Activated CD4-positive, alpha-beta T cell treated with anti-CD3 and anti-CD28 coated beads, Interleukin-2, amount 10 ng/mL, durations not matched to agents 7 days and 5 days (primary cell): Measurements from ENCODE around the gene PCDHB14. TPM values are rescaled to one million over a fixed set of nuclear protein-coding genes. Genes with fewer than 3 reads are reported as not detected.
"Not testable (repeated sequence)": the region's sequence is repeated elsewhere in the genome, so short reads cannot be mapped to it uniquely, and the experiment has no call there.

Source experiments
- CTCF ChIA-PET: fragments of 350-600 bp; sonication (Branson Sonifier 250); formaldehyde crosslinking; loops from one replicate; lab custom pipeline; 2021; ENCODE audit warnings: antibody characterized with exemption; lab: Charles Lee
- POLR2A ChIA-PET: fragments of 350-600 bp; sonication (Branson Sonifier 250); formaldehyde crosslinking; loops from one replicate; lab custom pipeline; 2021; ENCODE audit warnings: antibody characterized with exemption; lab: Charles Lee
- DNase-seq: peaks from one replicate; pipeline ENCODE4 v3.0.0-alpha.2; 2020
- H3K27ac Mint-ChIP-seq: one replicate; pipeline ENCODE4 v1.8.0; 2021; ENCODE audit warnings: mild to moderate bottlenecking, moderate library complexity, mixed read lengths
- H3K27me3 Mint-ChIP-seq: one replicate; pipeline ENCODE4 v1.8.0; 2021; ENCODE audit warnings: mixed read lengths
- H3K36me3 Mint-ChIP-seq: one replicate; pipeline ENCODE4 v1.8.0; 2021; ENCODE audit warnings: low read depth, mixed read lengths
- H3K4me1 Mint-ChIP-seq: one replicate; pipeline ENCODE4 v1.8.0; 2021; ENCODE audit warnings: mixed read lengths
- H3K4me3 Mint-ChIP-seq: one replicate; pipeline ENCODE4 v1.8.0; 2021; ENCODE audit warnings: mild to moderate bottlenecking, moderate library complexity, mixed read lengths
- H3K9me3 Mint-ChIP-seq: one replicate; pipeline ENCODE4 v1.8.0; 2021; ENCODE audit warnings: mixed read lengths
- total RNA-seq, 2 experiments: library from RNA; stranded (reverse); gene quantifications; one replicate each; pipeline ENCODE4 v1.2.3, GENCODE V29; 2021

The PCDHB14 gene
- total RNA-seq: not detected

GRCh38 chr5:141223112-141223783, at the start of gene PCDHB14:
TSS of gene PCDHB14 (plus strand) at chr5:141223343. CDS start at chr5:141223506, 163 bp downstream.
- Mint-ChIP-seq H3K36me3 (no peaks in the 10 kb centered on the region), H3K27ac (no peak within 1 kb of the TSS), H3K9me3 (peaks cover 14% of the 10 kb centered on the region), H3K4me1 (no peaks in the 10 kb centered on the region), H3K27me3 (peaks cover 13% of the 10 kb centered on the region), H3K4me3 (no peak within 1 kb of the TSS)
- DNase-seq: no peak
- ChIA-PET POLR2A (no interaction called here), CTCF (interaction anchor here (0.6 to 1.2 kb wide), 3 partner anchors 9 to 62 kb away, joined by 3 to 4 read pairs (median 3); partner anchors contain the start of gene PCDHB15)

- H3K4me3 Mint-ChIP-seq, POLR2A ChIA-PET, DNase-seq, H3K36me3 Mint-ChIP-seq, CTCF ChIA-PET, H3K4me1 Mint-ChIP-seq, H3K27ac Mint-ChIP-seq: not testable (repeated sequence)
- Mint-ChIP-seq H3K9me3 (peaks cover 13% of the 10 kb centered on the region), H3K27me3 (peaks cover 18% of the 10 kb centered on the region)
Measured at GRCh38 chr5:141174291-141175104, 48.6 kb upstream of the PCDHB14 start.

GRCh38 chr5:141175933-141176332, 47.2 kb upstream of the PCDHB14 start:
- peaks cover 16% of the 10 kb centered on the region for H3K9me3 Mint-ChIP-seq
- ChIA-PET CTCF (no interaction called here), POLR2A (no interaction called here)
- H3K36me3 Mint-ChIP-seq: no peaks in the 10 kb centered on the region
- H3K4me1 Mint-ChIP-seq: no peaks in the 10 kb centered on the region
- peaks cover 16% of the 10 kb centered on the region for H3K27me3 Mint-ChIP-seq
- H3K4me3 Mint-ChIP-seq: no peak overlapping the region
- no peak for DNase-seq
- H3K27ac Mint-ChIP-seq: no peak overlapping the region

- H3K36me3 Mint-ChIP-seq, POLR2A ChIA-PET, H3K27ac Mint-ChIP-seq, H3K4me3 Mint-ChIP-seq, H3K4me1 Mint-ChIP-seq, DNase-seq: not testable (repeated sequence)
- peaks cover 12% of the 10 kb centered on the region for H3K27me3 Mint-ChIP-seq
- CTCF ChIA-PET: interaction anchor here (1.2 kb wide), 1 partner anchor 28 kb away, joined by 3 read pairs; the partner anchor contains the start of gene PCDHB6
- H3K9me3 Mint-ChIP-seq: peaks cover 21% of the 10 kb centered on the region
Measured at GRCh38 chr5:141177577-141178191, 45.5 kb upstream of the PCDHB14 start, which contains the start of gene PCDHB8. TSS of gene PCDHB8 (plus strand) at chr5:141177790. CDS start at chr5:141178035, 245 bp downstream.

GRCh38 chr5:141179371-141179770, 43.8 kb upstream of the PCDHB14 start:
- H3K36me3 Mint-ChIP-seq, H3K4me1 Mint-ChIP-seq, POLR2A ChIA-PET, DNase-seq, H3K27me3 Mint-ChIP-seq, H3K27ac Mint-ChIP-seq, H3K4me3 Mint-ChIP-seq, CTCF ChIA-PET: not testable (repeated sequence)
- peaks cover 15% of the 10 kb centered on the region for H3K9me3 Mint-ChIP-seq

- H3K4me3 Mint-ChIP-seq, H3K4me1 Mint-ChIP-seq, CTCF ChIA-PET, DNase-seq, H3K27me3 Mint-ChIP-seq, POLR2A ChIA-PET, H3K27ac Mint-ChIP-seq, H3K36me3 Mint-ChIP-seq: not testable (repeated sequence)
- H3K9me3 Mint-ChIP-seq: peaks cover 19% of the 10 kb centered on the region
Measured at GRCh38 chr5:141179876-141180275, 43.3 kb upstream of the PCDHB14 start.

- DNase-seq: no peak
- Mint-ChIP-seq H3K27me3 (peaks cover 6% of the 10 kb centered on the region), H3K4me1 (no peaks in the 10 kb centered on the region), H3K27ac (no peak overlapping the region), H3K4me3 (no peak overlapping the region), H3K36me3 (peaks cover 5% of the 10 kb centered on the region), H3K9me3 (peaks cover 22% of the 10 kb centered on the region)
- ChIA-PET POLR2A (no interaction called here), CTCF (no interaction called here)
Measured at GRCh38 chr5:141180313-141180712, 42.8 kb upstream of the PCDHB14 start.

GRCh38 chr5:141182248-141182647, 40.9 kb upstream of the PCDHB14 start, which contains the start of gene PCDHB16:
TSS of gene PCDHB16 (plus strand) at chr5:141182387. CDS start at chr5:141182560, 173 bp downstream.
- no peak for DNase-seq
- peaks cover 5% of the 10 kb centered on the region for H3K36me3 Mint-ChIP-seq
- H3K9me3 Mint-ChIP-seq: peaks cover 22% of the 10 kb centered on the region
- CTCF ChIA-PET: interaction anchor here (1.3 kb wide), 1 partner anchor 239 kb away, joined by 4 read pairs; the partner anchor contains the start of gene PCDHGA11
- H3K4me3 Mint-ChIP-seq: no peak within 1 kb of the TSS
- POLR2A ChIA-PET: no interaction called here
- H3K4me1 Mint-ChIP-seq: no peaks in the 10 kb centered on the region
- H3K27me3 Mint-ChIP-seq: peaks cover 6% of the 10 kb centered on the region
- peak within 1 kb of the TSS; percentile 31 for H3K27ac Mint-ChIP-seq

GRCh38 chr5:141184117-141184855, 38.9 kb upstream of the PCDHB14 start:
- peaks cover 25% of the 10 kb centered on the region for H3K9me3 Mint-ChIP-seq
- H3K27ac Mint-ChIP-seq, H3K36me3 Mint-ChIP-seq, POLR2A ChIA-PET, DNase-seq, H3K27me3 Mint-ChIP-seq, H3K4me1 Mint-ChIP-seq, H3K4me3 Mint-ChIP-seq, CTCF ChIA-PET: not testable (repeated sequence)

GRCh38 chr5:141186897-141187512, 36.1 kb upstream of the PCDHB14 start, which contains the start of gene PCDHB9:
TSS of gene PCDHB9 (plus strand) at chr5:141187161. CDS start at chr5:141187319, 158 bp downstream.
- peaks cover 8% of the 10 kb centered on the region for H3K27me3 Mint-ChIP-seq

GRCh38 chr5:141188682-141189081, 34.5 kb upstream of the PCDHB14 start:
- H3K36me3 Mint-ChIP-seq, H3K27me3 Mint-ChIP-seq, CTCF ChIA-PET, H3K4me3 Mint-ChIP-seq, DNase-seq, POLR2A ChIA-PET, H3K4me1 Mint-ChIP-seq: not testable (repeated sequence)
- Mint-ChIP-seq H3K9me3 (peaks cover 25% of the 10 kb centered on the region), H3K27ac (peak overlapping the region; percentile 62)

More at GRCh38 chr5:141186897-141187512, 36.1 kb upstream of the PCDHB14 start, which contains the start of gene PCDHB9:
- CTCF ChIA-PET: interaction anchor here (0.6 kb wide), 1 partner anchor 371 kb away, joined by 4 read pairs; no protein-coding TSS in a partner anchor
- H3K27ac Mint-ChIP-seq: no peak within 1 kb of the TSS
- peaks cover 24% of the 10 kb centered on the region for H3K9me3 Mint-ChIP-seq
- no peak for DNase-seq
- H3K4me3 Mint-ChIP-seq: no peak within 1 kb of the TSS
- POLR2A ChIA-PET: no interaction called here
- no peaks in the 10 kb centered on the region for H3K4me1 Mint-ChIP-seq
- peaks cover 7% of the 10 kb centered on the region for H3K36me3 Mint-ChIP-seq

- H3K4me1 Mint-ChIP-seq, H3K27me3 Mint-ChIP-seq, CTCF ChIA-PET: not testable (repeated sequence)
Measured at GRCh38 chr5:141189131-141189530, 34.0 kb upstream of the PCDHB14 start.

More at GRCh38 chr5:141189131-141189530, 34.0 kb upstream of the PCDHB14 start:
- H3K27ac Mint-ChIP-seq, POLR2A ChIA-PET, DNase-seq, H3K4me3 Mint-ChIP-seq, H3K36me3 Mint-ChIP-seq: not testable (repeated sequence)
- peaks cover 25% of the 10 kb centered on the region for H3K9me3 Mint-ChIP-seq
